Fibroblast of lung (primary cell): Measurements from ENCODE around the gene FOXD1. TPM values are rescaled to one million over a fixed set of nuclear protein-coding genes. Genes with fewer than 3 reads are reported as not detected.
A peak's percentile ranks its signal among the peaks of the same experiment; 100 is the strongest.

ENCODE experiments used
- DNase-seq, 2 donors: peaks; one replicate each; pipeline versions ENCODE4 v3.0.0 to v3.0.0-alpha.2; 2010; ENCODE audit warnings: low read depth in 2 of 2
- H2AFZ ChIP-seq: 2 replicates; pipeline ENCODE4 v1.5.1; 2012; ENCODE audit warnings: low read length, control low read depth, inconsistent platforms
- H3K27ac ChIP-seq: 2 replicates; pipeline ENCODE4 v1.5.1; 2011; ENCODE audit warnings: low read length, control low read depth; ENCODE audit not compliant: insufficient read depth
- H3K27me3 ChIP-seq: 2 replicates; pipeline ENCODE4 v1.5.1; 2011; ENCODE audit warnings: mild to moderate bottlenecking, low read length; ENCODE audit not compliant: control insufficient read depth, insufficient read depth
- H3K36me3 ChIP-seq: 2 replicates; pipeline ENCODE4 v1.5.1; 2011; ENCODE audit warnings: low read length; ENCODE audit not compliant: control insufficient read depth, insufficient read depth
- H3K4me1 ChIP-seq: 2 replicates; pipeline ENCODE4 v1.5.1; 2011; ENCODE audit warnings: low read length; ENCODE audit not compliant: control insufficient read depth, insufficient read depth; ENCODE audit errors: extremely low read depth
- H3K4me2 ChIP-seq: 2 replicates; pipeline ENCODE4 v1.5.1; 2011; ENCODE audit warnings: low read length, control low read depth; ENCODE audit not compliant: insufficient read depth; ENCODE audit errors: extremely low read depth
- H3K4me3 ChIP-seq, 4 experiments: fragments of 200-600 bp in 1 of 4; sonication (generic) in 1 of 4; replicated peaks in 1 of 4; 2 replicates each; pipeline ENCODE4 v1.5.1; 2011 to 2016; ENCODE audit warnings: low read length in 4 of 4, low read depth in 3 of 4, mild to moderate bottlenecking in 3 of 4, control low read depth in 2 of 4, inconsistent platforms in 1 of 4, mixed read lengths in 1 of 4; ENCODE audit not compliant: insufficient read depth in 1 of 4; ENCODE audit errors: control extremely low read depth in 1 of 4
- H3K79me2 ChIP-seq: 2 replicates; pipeline ENCODE4 v1.5.1; 2012; ENCODE audit warnings: mild to moderate bottlenecking, low read length, inconsistent platforms; ENCODE audit not compliant: control insufficient read depth, insufficient read depth
- H3K9ac ChIP-seq: 2 replicates; pipeline ENCODE4 v1.5.1; 2011; ENCODE audit warnings: mild to moderate bottlenecking, low read length, control low read depth; ENCODE audit not compliant: insufficient read depth
- H3K9me3 ChIP-seq: 2 replicates; pipeline ENCODE4 v1.5.1; 2012; ENCODE audit warnings: low read depth, low read length; ENCODE audit not compliant: control insufficient read depth, insufficient read depth
- H4K20me1 ChIP-seq: 2 replicates; pipeline ENCODE4 v1.5.1; 2011; ENCODE audit warnings: low read length; ENCODE audit not compliant: control insufficient read depth, insufficient read depth; ENCODE audit errors: extremely low read depth
- CTCF ChIP-seq, 2 donors: IDR thresholded peaks in 1 of 2; conservative IDR thresholded peaks in 1 of 2; 1 replicate in 1 of 2; 2 replicates in 1 of 2; pipeline ENCODE4 v1.5.1; 2011 to 2012; ENCODE audit warnings: low read length in 2 of 2, control low read depth in 1 of 2, inconsistent platforms in 1 of 2, low read depth in 1 of 2, mild to moderate bottlenecking in 1 of 2
- EZH2 ChIP-seq: IDR thresholded peaks from 2 replicates; pipeline ENCODE4 v1.5.1; 2012; ENCODE audit warnings: low read length, control low read depth, mild to moderate bottlenecking; ENCODE audit errors: missing control alignments
- polyA plus RNA-seq, 2 donors: library from polyadenylated mRNA; depleted of rRNA in 1 of 2; stranded (reverse) in 1 of 2; unstranded in 1 of 2; fragments of >200 nt; gene quantifications; 2 replicates each; pipeline ENCODE4 v1.2.1, GENCODE V29; 2011 to 2012; ENCODE audit warnings: missing spikeins in 1 of 2
- total RNA-seq: library from RNA; depleted of rRNA; stranded (reverse); fragments of >200 nt; gene quantifications from 2 replicates; pipeline ENCODE4 v1.2.1, GENCODE V29; 2014

FOXD1 gene
- total and polyA plus RNA-seq, 2 donors (not counting 1 experiment from before 2014, with no cell fraction given): 1.5 to 8.7 TPM

- no peaks in the 10 kb centered on the region for H3K9me3 ChIP-seq
- H2AFZ ChIP-seq: no peak overlapping the region
- peak overlapping the region; percentile 71 for H3K9ac ChIP-seq
- peak overlapping the region; percentile 75 to 91 (median 83) for H3K4me3 ChIP-seq
- H3K4me1 ChIP-seq: peaks cover 5% of the 10 kb centered on the region
- H3K4me2 ChIP-seq: peak overlapping the region; percentile 78
- DNase-seq: peak in 1 of 2 donors; percentile 17
- peaks cover 12% of the 10 kb centered on the region for H3K27me3 ChIP-seq
- no peaks in the 10 kb centered on the region for H4K20me1 ChIP-seq
- peaks cover 34% of the 10 kb centered on the region for H3K79me2 ChIP-seq
- peak overlapping the region; percentile 49 for H3K27ac ChIP-seq
- TF ChIP-seq EZH2: no peak
- no peak for TF ChIP-seq CTCF (conservative IDR thresholded peaks at IDR 0.05 in 1 of 2, IDR thresholded peaks at IDR 0.05 in 1 of 2; ENCODE audit: low read depth in 1 of 2, low read length in 2 of 2)
- H3K36me3 ChIP-seq: peaks cover 2% of the 10 kb centered on the region
Measured at GRCh38 chr5:73446631-73447529, 1.7 kb downstream of the FOXD1 start.

GRCh38 chr5:73445665-73446630 is 2.6 kb downstream of the FOXD1 start:
- TF ChIP-seq EZH2 (no peak), CTCF (conservative IDR thresholded peaks at IDR 0.05 in 1 of 2, IDR thresholded peaks at IDR 0.05 in 1 of 2; ENCODE audit: low read depth in 1 of 2, low read length in 2 of 2) (no peak)
- Histone ChIP-seq H2AFZ (no peak overlapping the region), H3K79me2 (peaks cover 34% of the 10 kb centered on the region), H4K20me1 (no peaks in the 10 kb centered on the region), H3K36me3 (peaks cover 2% of the 10 kb centered on the region), H3K27me3 (peaks cover 7% of the 10 kb centered on the region), H3K9ac (peak overlapping the region; percentile 71), H3K4me1 (peaks cover 2% of the 10 kb centered on the region), H3K9me3 (no peaks in the 10 kb centered on the region), H3K27ac (peak overlapping the region; percentile 49), H3K4me2 (peak overlapping the region; percentile 78), H3K4me3 (peak overlapping the region; percentile 75 to 91 (median 83))
- DNase-seq: peak in 1 of 2 donors; percentile 33
